SK-N-SH treated with all-trans-retinoic acid at 6 μM for 48 hours (cell line): ENCODE measurements around the gene IAPP.

Source experiments
- ARNTL ChIP-seq: fragments of 450-650 bp; formaldehyde crosslinking; IDR thresholded peaks from 2 replicates; pipeline ENCODE4 v1.5.0; 2020; ENCODE audit warnings: low read depth, mild to moderate bottlenecking, moderate library complexity, borderline replicate concordance
- SNAI2 ChIP-seq: fragments of 250-450 bp; sonication (Bioruptor Pico); IDR thresholded peaks from 2 replicates; pipeline ENCODE4 v1.5.0; 2020; ENCODE audit warnings: mild to moderate bottlenecking, moderate library complexity
- ZFP3 ChIP-seq: fragments of 250-450 bp; sonication (Bioruptor Pico); IDR thresholded peaks from 2 replicates; pipeline ENCODE4 v1.5.0; 2020; ENCODE audit warnings: mild to moderate bottlenecking, moderate library complexity
- ZNF565 ChIP-seq: fragments of 450-650 bp; formaldehyde crosslinking; conservative IDR thresholded peaks from 2 replicates; pipeline ENCODE4 v1.5.0; 2020; ENCODE audit warnings: low read depth, mild to moderate bottlenecking, moderate library complexity

DNA sequence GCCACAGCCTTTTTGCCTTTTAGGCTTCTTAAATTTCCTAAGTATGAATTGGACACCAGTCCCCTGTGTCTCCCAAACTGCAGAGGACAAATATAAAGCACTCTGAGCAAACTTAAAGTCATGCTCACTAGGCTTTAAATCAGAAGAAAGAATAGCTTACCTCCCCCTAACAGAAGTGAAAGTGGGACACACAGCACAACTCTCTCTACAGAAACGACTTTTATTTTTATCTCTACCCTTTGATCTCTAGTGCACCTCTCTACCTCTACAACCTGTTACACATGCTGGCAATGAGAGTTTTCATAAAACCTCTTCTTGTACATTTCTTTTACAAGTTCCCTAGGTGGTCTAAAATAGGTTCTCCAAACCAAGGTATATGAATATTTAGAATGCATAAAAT is 19.7 kb downstream of the IAPP start:
- TF ChIP-seq ZFP3 (CRISPR knock-in tag) = no peak
- TF ChIP-seq ARNTL (CRISPR knock-in tag) = no peak
- TF ChIP-seq ZNF565 = no peak
- TF ChIP-seq SNAI2 (CRISPR knock-in tag) = no peak
